Prostate gland (tissue), 2 donors: Measurements from ENCODE around the gene GPN1. TPM values are rescaled to one million over a fixed set of nuclear protein-coding genes. Genes with fewer than 3 reads are reported as not detected.

Experiments used
- DNase-seq: peaks from one replicate; pipeline ENCODE4 v3.0.0-alpha.2; 2019; ENCODE audit warnings: low spot score
- H3K27ac ChIP-seq, 2 donors: fragments of 200-600 bp; sonication (generic); 2 replicates each; pipeline ENCODE4 v1.5.1; 2017 to 2019
- H3K27me3 ChIP-seq: fragments of 200-600 bp; sonication (generic); replicated peaks from 2 replicates; pipeline ENCODE4 v1.5.1; 2019; ENCODE audit not compliant: insufficient read depth
- H3K36me3 ChIP-seq, 2 donors: fragments of 200-600 bp; sonication (generic); 1 replicate in 1 of 2; 2 replicates in 1 of 2; pipeline versions ENCODE4 v1.5.1 to v1.8.1; 2017 to 2019
- H3K4me1 ChIP-seq: fragments of 200-600 bp; sonication (generic); replicated peaks from 2 replicates; pipeline ENCODE4 v1.5.1; 2019
- H3K4me3 ChIP-seq, 2 donors: fragments of 200-600 bp; sonication (generic); 2 replicates each; pipeline ENCODE4 v1.5.1; 2017 to 2019
- H3K9me3 ChIP-seq: fragments of 200-600 bp; sonication (generic); 2 replicates; pipeline ENCODE4 v1.5.1; 2017
- CTCF ChIP-seq, 4 experiments: fragments of 200-600 bp in 2 of 4; fragments of 450-650 bp in 2 of 4; sonication (generic) in 2 of 4; IDR thresholded peaks; 1 replicate in 3 of 4; 2 replicates in 1 of 4; pipeline ENCODE4 v1.5.1; 2016 to 2019; ENCODE audit warnings: antibody characterized with exemption in 4 of 4, mild to moderate bottlenecking in 2 of 4, moderate library complexity in 2 of 4
- POLR2A ChIP-seq: fragments of 450-650 bp; IDR thresholded peaks from one replicate; pipeline ENCODE4 v1.6.1; 2016; ENCODE audit warnings: antibody characterized with exemption, mild to moderate bottlenecking
- POLR2AphosphoS5 ChIP-seq: sonication (generic); formaldehyde crosslinking; IDR thresholded peaks from one replicate; pipeline ENCODE4 v1.6.1; 2017; ENCODE audit warnings: antibody characterized with exemption
- WGBS: methylation state at CpG from one replicate; pipeline ENCODE4 v1.1.5; 2018; 5-methylcytosine and 5-hydroxymethylcytosine counted together
- intact Hi-C: fragments of 100-400 bp; cut with DNase I; formaldehyde crosslinking; loops from one replicate; pipeline ENCODE4 v1.14.2; 2022
- total RNA-seq, 2 donors: library from RNA; depleted of rRNA; stranded (reverse); fragments of >200 nt; gene quantifications; one replicate each; pipeline ENCODE4 v1.1.0, GENCODE V29; 2016

Gene GPN1
- total RNA-seq, 2 donors from 2014 or later, result 27.7 to 34.5 TPM

DNA sequence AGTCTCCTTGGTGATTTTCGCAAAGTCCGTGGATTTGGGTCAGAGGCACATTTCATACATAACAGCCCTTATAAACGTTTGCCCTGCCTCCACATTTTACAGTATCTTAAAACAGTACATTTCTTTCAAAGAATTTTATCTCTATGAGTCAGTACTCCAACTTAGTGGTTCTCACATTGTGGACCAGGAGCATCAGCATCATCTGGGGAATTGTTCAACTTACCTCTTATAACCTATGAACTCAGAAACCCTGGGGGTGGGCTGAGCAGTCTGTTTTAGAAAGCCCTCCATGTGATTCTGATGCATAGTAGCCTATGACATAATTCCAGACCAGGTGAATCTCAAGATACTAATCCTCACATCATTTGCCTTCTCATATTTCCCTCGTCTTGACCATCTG lies 22.2 kb downstream of the GPN1 start:
- peaks cover 0 to 14% of the 10 kb centered on the region in 2 donors for H3K36me3 ChIP-seq
- H3K27me3 ChIP-seq, result no peaks in the 10 kb centered on the region
- no peak overlapping the region for H3K4me3 ChIP-seq
- TF ChIP-seq POLR2A (no peak), POLR2AphosphoS5 (no peak), CTCF (IDR thresholded peaks at IDR 0.05) (no peak)
- intact Hi-C loops, result no loop called here
- no peak overlapping the region for H3K27ac ChIP-seq
- H3K4me1 ChIP-seq, result no peaks in the 10 kb centered on the region
- no peak for DNase-seq
- no peaks in the 10 kb centered on the region for H3K9me3 ChIP-seq
- 80% methylated on average over 4 of the region's 4 CpGs for WGBS

- no peak overlapping the region for H3K27ac ChIP-seq
- intact Hi-C loops, result no loop called here
- H3K4me3 ChIP-seq, result no peak overlapping the region
- no peak for DNase-seq
- H3K27me3 ChIP-seq, result no peaks in the 10 kb centered on the region
- TF ChIP-seq POLR2A (no peak), CTCF (IDR thresholded peaks at IDR 0.05) (no peak), POLR2AphosphoS5 (no peak)
- H3K9me3 ChIP-seq, result no peaks in the 10 kb centered on the region
- no peaks in the 10 kb centered on the region for H3K4me1 ChIP-seq
- H3K36me3 ChIP-seq, result peaks cover 0 to 14% of the 10 kb centered on the region in 2 donors
Measured at GRCh38 chr2:27652341-27652740, 23.5 kb downstream of the GPN1 start.

GRCh38 chr2:27652790-27653189 lies 23.9 kb downstream of the GPN1 start:
- WGBS, result 88% methylated on average over 1 of the region's 1 CpG
- H3K9me3 ChIP-seq, result no peaks in the 10 kb centered on the region
- H3K4me3 ChIP-seq, result no peak overlapping the region
- no peaks in the 10 kb centered on the region for H3K4me1 ChIP-seq
- H3K27me3 ChIP-seq, result no peaks in the 10 kb centered on the region
- no peak overlapping the region for H3K27ac ChIP-seq
- no peak for DNase-seq
- intact Hi-C loops, result no loop called here
- peaks cover 0 to 13% of the 10 kb centered on the region in 2 donors for H3K36me3 ChIP-seq
- TF ChIP-seq CTCF (IDR thresholded peaks at IDR 0.05) (no peak), POLR2A (no peak), POLR2AphosphoS5 (no peak)

- H3K9me3 ChIP-seq, result no peaks in the 10 kb centered on the region
- no peak for TF ChIP-seq POLR2A
- TF ChIP-seq POLR2AphosphoS5, result no peak
- no peak for TF ChIP-seq CTCF (IDR thresholded peaks at IDR 0.05)
- intact Hi-C loops, result no loop called here
- DNase-seq, result no peak
- H3K4me3 ChIP-seq, result no peak overlapping the region
- WGBS, result 86% methylated on average over 2 of the region's 2 CpGs
- no peaks in the 10 kb centered on the region for H3K4me1 ChIP-seq
- H3K27ac ChIP-seq, result no peak overlapping the region
- no peaks in the 10 kb centered on the region for H3K27me3 ChIP-seq
- peaks cover 0 to 7% of the 10 kb centered on the region in 2 donors for H3K36me3 ChIP-seq
Measured at GRCh38 chr2:27653397-27653796, 24.5 kb downstream of the GPN1 start.

DNA sequence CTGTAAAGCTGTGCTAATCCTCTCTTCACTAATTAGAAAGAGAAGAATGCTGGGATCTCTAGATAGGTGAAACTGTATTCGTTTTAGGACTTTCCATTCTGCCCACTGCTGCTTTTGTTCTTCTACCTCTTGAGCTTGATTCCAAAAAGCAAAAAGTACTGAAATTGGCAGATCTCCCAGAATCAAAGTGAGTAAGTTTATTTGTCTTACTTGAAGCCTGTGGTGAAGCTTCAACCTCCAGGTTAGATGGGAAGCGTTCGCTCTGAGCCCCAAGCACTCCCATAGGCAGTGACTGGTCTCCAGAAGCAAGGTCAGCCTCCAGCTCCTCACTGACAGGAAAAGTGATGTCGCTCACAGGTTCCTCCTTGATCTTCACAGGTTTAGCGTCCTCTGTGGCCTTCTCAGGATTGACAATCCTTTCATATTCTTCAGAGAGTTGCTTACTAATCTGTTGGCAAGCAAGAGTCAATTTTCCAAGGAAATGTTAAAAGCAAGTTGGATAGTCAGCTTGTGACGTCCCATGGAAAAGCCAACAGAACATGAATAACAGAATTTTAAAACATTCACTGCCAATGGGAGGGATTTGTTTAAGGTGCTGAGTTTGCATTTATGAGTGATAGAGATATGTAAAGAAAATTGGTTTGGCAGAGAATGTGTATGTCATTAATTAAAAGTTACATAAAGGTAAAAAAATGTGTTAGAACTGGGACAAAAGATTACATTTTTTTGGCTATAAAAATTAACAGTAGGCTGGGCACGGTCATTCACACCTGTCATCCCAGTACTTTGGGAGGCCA lies 26.5 kb downstream of the GPN1 start:
- WGBS, result 71% methylated on average over 7 of the region's 7 CpGs

More for the DNA sequence above, 26.5 kb downstream of the GPN1 start:
- Histone ChIP-seq H3K4me3 (no peak overlapping the region), H3K4me1 (no peaks in the 10 kb centered on the region), H3K27ac (no peak overlapping the region), H3K36me3 (peaks cover 0 to 6% of the 10 kb centered on the region in 2 donors), H3K9me3 (no peaks in the 10 kb centered on the region), H3K27me3 (no peaks in the 10 kb centered on the region)
- TF ChIP-seq CTCF (IDR thresholded peaks at IDR 0.05), result no peak
- no peak for TF ChIP-seq POLR2A
- TF ChIP-seq POLR2AphosphoS5, result no peak
- DNase-seq, result no peak
- intact Hi-C loops, result no loop called here
